HG03280 (cell line): Measurements from ENCODE around the gene SMIM43.
A peak's percentile ranks its signal among the peaks of the same experiment; 100 is the strongest.
"Not testable (repeated sequence)": the region's sequence is repeated elsewhere in the genome, so short reads cannot be mapped to it uniquely, and the experiment has no call there.

Experiments
- ATAC-seq: cut with Tn5 transposase; IDR thresholded peaks from one replicate; pipeline ENCODE4 v1.9.1; 2021; ENCODE audit warnings: mild to moderate bottlenecking, moderate library complexity; ENCODE audit not compliant: unreplicated experiment

The SMIM43 gene

DNA sequence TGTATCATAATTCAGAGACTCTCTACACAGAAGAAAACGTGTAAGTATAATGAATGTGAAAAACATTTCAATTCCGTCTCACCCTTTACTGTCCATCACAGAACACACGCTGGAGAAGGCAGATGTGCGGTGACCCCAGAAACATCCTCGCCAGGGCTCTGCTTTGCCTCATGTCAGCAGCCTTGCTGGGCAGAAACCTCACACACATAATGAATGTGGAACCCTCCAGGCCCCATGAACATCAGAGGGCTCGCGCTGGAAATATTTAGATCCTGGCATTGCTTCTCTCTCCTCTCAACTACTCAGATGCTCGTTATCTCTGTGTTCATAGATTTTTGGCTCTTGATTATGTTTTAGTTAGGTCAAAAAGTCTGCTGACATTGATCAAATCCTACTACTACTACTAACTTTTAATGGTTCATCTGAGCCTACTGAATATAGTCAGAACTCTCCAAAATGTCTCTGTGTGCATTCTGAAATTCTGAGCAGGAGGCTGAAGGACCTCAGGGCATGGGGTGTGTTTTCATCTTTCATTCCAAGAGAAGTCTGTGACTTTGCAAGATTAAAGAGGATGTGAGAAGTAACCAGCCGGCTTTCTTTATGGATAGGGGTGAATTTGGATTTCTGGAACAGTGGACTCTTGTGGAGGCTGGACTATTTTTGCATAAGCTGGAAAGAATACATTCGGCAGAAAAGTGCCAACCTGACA lies 27.0 kb downstream of the SMIM43 start:
- ATAC-seq: no peak

DNA sequence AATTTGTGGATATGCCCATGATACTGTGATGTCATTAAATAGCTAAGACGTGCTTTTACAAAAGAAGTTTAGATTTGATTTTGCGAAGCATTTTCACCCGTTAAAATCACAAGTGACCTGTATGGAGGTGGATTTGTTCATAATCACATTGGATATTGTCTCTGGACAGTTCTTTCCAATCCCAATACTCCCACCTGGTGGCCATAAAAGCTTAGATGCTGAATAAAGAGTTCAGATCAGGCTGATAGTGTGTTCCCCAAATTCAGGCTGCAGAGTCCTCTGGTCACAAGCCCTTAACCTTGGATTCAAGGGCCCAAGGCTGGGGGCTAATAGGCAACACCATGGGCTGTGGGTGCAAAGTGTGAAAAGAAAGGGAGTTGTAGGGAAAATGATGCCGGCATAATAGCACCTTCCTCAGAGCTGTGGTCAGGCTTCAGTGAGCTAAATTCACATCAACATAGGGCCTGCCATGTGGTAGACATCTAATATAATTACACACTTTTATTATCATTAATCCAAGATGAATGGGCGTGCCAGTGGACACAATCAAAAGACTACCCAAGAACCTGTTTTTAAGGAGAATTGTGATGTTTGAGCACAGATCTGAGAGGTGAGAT lies 28.1 kb downstream of the SMIM43 start:
- no peak for ATAC-seq

GRCh38 chr4:121734571-121734970 lies 30.4 kb downstream of the SMIM43 start:
- no peak for ATAC-seq

- no peak for ATAC-seq
Observed at GRCh38 chr4:121733942-121734341, 31.0 kb downstream of the SMIM43 start.

DNA sequence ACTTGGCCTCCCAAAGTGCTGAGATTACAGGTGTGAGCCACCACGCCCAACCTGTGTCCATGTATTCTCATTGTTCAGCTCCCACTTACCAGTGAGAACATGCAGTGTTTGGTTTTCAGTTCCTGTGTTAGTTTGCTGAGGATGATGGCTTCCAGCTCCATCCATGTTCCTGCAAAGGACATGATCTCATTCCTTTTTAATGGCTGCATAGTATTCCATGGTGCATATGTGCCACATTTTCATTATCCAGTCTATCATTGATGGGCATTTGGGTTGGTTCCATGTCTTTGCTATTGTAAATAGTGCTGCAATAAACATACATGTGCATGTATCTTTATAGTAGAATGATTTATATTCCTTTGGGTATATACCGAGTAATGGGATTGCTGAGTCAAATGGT lies 35.2 kb downstream of the SMIM43 start:
- ATAC-seq: not testable (repeated sequence)

DNA sequence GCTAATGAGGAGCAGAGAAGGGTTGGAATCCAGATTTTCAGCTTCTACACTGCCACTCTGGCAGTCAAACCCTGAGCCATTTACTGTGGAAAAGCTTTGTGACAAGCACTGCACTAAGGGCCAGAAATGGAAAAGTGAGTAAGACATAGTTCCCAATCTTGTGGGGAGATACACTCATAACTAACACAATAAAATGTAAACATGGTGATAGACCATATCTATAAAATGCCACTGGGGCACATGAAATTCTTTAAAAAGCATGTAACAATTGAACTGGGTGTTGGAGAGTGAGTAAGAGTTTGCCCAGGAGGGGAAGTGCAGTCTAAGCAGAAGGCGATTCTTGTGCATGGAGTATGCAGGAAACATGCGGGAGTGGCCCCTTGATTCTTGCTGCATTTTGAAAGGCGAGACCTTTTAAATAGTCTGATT lies 36.2 kb downstream of the SMIM43 start:
- ATAC-seq: no peak

DNA sequence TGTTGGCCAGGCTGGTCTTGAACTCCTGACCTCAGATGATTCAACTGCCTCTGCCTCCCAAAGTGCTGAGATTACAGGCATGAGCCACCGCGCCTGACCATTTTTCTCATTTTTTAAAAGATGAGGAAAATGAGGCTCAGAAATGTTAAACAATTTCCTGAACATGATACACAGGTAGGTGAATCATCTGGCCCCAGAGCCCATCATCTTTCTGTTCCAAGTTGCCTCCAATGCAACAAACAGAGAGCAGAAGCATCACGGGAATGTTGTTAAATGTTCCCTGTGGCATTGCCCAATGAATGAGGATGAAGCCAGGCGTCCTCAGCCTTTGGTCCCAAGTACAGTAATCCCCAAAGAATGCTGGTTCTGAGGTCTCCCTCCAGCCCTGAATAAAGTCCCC lies 36.9 kb downstream of the SMIM43 start:
- ATAC-seq: no peak

- ATAC-seq: peak; percentile 97
Observed at GRCh38 chr4:121726642-121727268, 38.2 kb downstream of the SMIM43 start.

DNA sequence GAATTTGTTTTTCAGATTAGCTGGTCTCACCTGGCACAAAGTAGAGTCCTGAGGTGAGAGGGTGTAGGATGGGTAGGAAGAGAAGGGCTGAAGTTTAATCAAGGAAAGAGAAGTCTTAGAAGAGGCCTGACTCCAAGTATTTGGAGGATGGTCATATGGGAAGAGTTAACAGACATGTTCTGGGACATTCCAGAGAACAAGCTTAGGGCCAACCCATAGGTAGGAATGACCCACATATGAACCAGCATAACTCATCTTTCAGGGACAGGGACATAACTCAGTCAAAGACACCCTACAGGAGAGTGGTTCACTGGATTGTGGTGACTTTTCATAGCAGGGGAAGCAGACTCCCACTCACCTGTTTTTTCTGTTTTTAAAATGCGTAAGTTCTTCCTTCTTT lies 40.3 kb downstream of the SMIM43 start:
- ATAC-seq: no peak

GRCh38 chr4:121721700-121722099 lies 43.3 kb downstream of the SMIM43 start:
- no peak for ATAC-seq

DNA sequence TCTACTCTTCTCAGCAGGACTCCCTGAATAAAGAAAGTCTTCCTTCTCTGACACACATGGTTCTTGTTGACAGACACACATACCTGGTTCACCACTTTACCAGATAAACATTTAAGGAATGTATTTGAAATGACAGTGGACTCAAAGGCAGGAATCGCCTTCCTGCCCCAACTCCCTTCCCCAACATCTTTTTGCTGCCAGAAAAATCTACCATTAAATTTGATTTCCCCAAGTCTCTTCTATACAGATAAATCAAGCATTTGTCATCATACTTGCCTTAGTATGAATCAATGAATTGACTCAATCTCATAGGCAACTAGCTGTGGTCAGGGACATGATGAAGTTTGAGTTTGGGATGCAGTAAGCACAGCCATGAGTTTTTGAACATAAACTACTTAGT lies 44.9 kb downstream of the SMIM43 start:
- ATAC-seq: no peak

DNA sequence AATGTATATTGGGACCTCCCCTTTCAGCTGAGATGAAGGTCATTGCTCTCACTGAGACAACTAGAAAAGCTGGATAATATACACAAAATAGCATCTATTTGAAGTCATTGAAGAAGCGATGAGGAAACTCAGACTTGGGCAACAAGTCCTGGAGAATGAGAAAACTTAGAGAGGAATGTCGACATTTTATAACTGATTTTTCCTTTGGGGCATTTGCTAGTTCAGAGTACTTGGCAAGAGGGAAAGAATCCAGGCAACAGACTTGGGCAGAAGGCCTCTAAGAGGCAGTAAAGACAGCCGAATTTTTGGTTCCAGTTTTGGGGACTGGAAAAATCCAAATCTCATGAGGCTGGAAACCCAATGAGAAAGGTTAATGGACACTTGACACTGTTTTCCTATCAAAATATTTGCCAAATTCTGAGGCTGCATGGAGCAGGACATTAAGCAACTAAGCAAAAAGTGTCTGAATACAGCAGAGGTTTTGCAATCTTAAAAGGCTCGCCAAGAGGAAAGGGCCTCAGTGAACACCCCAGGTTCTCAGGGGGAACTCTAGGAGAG lies 47.2 kb downstream of the SMIM43 start:
- no peak for ATAC-seq

- ATAC-seq: no peak
Observed at GRCh38 chr4:121714548-121714947, 50.4 kb downstream of the SMIM43 start.

DNA sequence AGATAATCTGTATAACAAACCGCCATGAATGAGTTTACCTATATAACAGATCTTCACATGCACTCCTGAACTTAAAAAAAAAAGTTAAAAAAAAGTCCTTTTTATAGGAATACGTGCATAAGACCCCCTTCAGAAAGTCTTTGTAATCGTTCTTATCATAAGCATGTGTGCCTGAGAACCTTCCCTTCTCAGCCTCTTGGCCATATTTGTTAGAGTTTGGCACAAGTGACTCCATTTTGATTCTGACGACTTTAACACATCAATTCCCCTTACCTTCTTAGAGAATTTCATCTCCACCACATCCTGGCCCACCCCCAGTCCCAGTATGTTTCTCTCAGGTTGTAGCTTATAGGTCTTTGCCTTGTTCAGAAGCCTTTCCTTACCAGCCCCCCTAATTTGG lies 52.2 kb downstream of the SMIM43 start:
- no peak for ATAC-seq

GRCh38 chr4:121712001-121712651 lies 52.8 kb downstream of the SMIM43 start:
- ATAC-seq: no peak

- ATAC-seq: peak; percentile 88
Observed at GRCh38 chr4:121711263-121712000, 53.5 kb downstream of the SMIM43 start.

GRCh38 chr4:121709766-121710405 lies 55.1 kb downstream of the SMIM43 start:
- ATAC-seq: no peak
